K562 (cell line): ENCODE measurements around the gene FITM1. TPM values are rescaled to one million over a fixed set of nuclear protein-coding genes. Genes with fewer than 3 reads are reported as not detected.

ENCODE experiments used
- ATAC-seq: fragments of 200-7000 bp; cut with Tn5 transposase; 3 replicates; pipeline ENCODE4 v1.9.1; 2020; ENCODE audit warnings: moderate library complexity
- BruUV-seq: library from RNA; stranded (reverse); fragments of 400-500 nt; replicated peaks from 2 replicates; lab custom pipeline; 2021; lab: Mats Ljungman, UMichigan
- CTCF ChIA-PET: fragments of 300-600 bp; formaldehyde crosslinking; extraction: SDS; loops from one replicate; lab custom pipeline; 2021; ENCODE audit warnings: low intra/inter-chr PET ratio; lab: Yijun Ruan, JAX
- POLR2A ChIA-PET: fragments of 300-600, 350-650 bp; sonication (Branson Sonifier 250); formaldehyde crosslinking; extraction: SDS; loops from one replicate; lab custom pipeline; 2021; ENCODE audit warnings: antibody characterized with exemption, inconsistent platforms; lab: Yijun Ruan, JAX
- DNase-seq, 4 experiments: peaks; one replicate each; pipeline versions ENCODE4 v3.0.0 to v3.0.0-alpha.2; 2011 to 2018; ENCODE audit warnings: low spot score in 3 of 4, mixed read lengths in 3 of 4; ENCODE audit errors: extremely low read depth in 1 of 4
- FAIRE-seq: peaks from 2 replicates; lab custom pipeline; 2011; peaks lifted over from hg19 to GRCh38; lab: Jason Lieb, UNC
- H2AFZ ChIP-seq: 2 replicates; pipeline ENCODE4 v1.6.0; 2011; ENCODE audit warnings: low read depth, low read length, control low read depth, inconsistent platforms
- H3K27ac ChIP-seq: fragments of 200-600 bp; 3 replicates; pipeline ENCODE4 v1.8.0; 2011; ENCODE audit warnings: low read depth, mild to moderate bottlenecking, control low read depth, inconsistent platforms, low read length, moderate library complexity, mixed read lengths; ENCODE audit errors: extremely low read depth
- H3K27me3 ChIP-seq, 2 experiments: fragments of 300-600 bp in 1 of 2; 2 replicates in 1 of 2; 3 replicates in 1 of 2; pipeline versions ENCODE4 v1.6.0 to v1.8.0; 2011; ENCODE audit warnings: inconsistent platforms in 2 of 2, low read length in 2 of 2, mild to moderate bottlenecking in 1 of 2, mixed read lengths in 1 of 2, moderate library complexity in 1 of 2; ENCODE audit not compliant: control insufficient read depth in 2 of 2, insufficient read depth in 2 of 2
- H3K36me3 ChIP-seq: fragments of 300-600 bp; 3 replicates; pipeline ENCODE4 v1.8.0; 2011; ENCODE audit warnings: mild to moderate bottlenecking, low read length, inconsistent platforms; ENCODE audit not compliant: control insufficient read depth, insufficient read depth
- H3K4me1 ChIP-seq, 2 experiments: fragments of 200-600 bp in 1 of 2; replicated peaks in 1 of 2; 2 replicates in 1 of 2; 3 replicates in 1 of 2; pipeline versions ENCODE4 v1.5.1 to v1.8.0; 2011; ENCODE audit warnings: inconsistent platforms in 2 of 2, low read length in 2 of 2, mild to moderate bottlenecking in 1 of 2, mixed read lengths in 1 of 2, moderate library complexity in 1 of 2; ENCODE audit not compliant: control insufficient read depth in 2 of 2, insufficient read depth in 2 of 2
- H3K4me2 ChIP-seq: 2 replicates; pipeline ENCODE4 v1.6.1; 2011; ENCODE audit warnings: low read length, control low read depth, inconsistent platforms, mixed read lengths; ENCODE audit not compliant: insufficient read depth
- H3K4me3 ChIP-seq: fragments of 200-600 bp; sonication (generic), shearing (Covaris generic); 2 replicates; pipeline ENCODE4 v1.5.1; 2016; ENCODE audit warnings: control low read depth, inconsistent platforms
- H3K79me2 ChIP-seq: fragments of 200-600 bp; 3 replicates; pipeline ENCODE4 v1.8.0; 2011; ENCODE audit warnings: low read length, inconsistent platforms; ENCODE audit not compliant: control insufficient read depth, insufficient read depth
- H3K9ac ChIP-seq, 2 experiments: 2 replicates each; pipeline versions ENCODE4 v1.6.0 to v1.6.1; 2011; ENCODE audit warnings: low read depth in 2 of 2, low read length in 2 of 2, control low read depth in 1 of 2, inconsistent platforms in 1 of 2, mild to moderate bottlenecking in 1 of 2, mixed read lengths in 1 of 2; ENCODE audit not compliant: insufficient read depth in 1 of 2
- H3K9me1 ChIP-seq: one replicate; pipeline ENCODE4 v1.6.0; 2011; ENCODE audit warnings: inconsistent platforms, mild to moderate bottlenecking, low read length, moderate library complexity; ENCODE audit not compliant: control insufficient read depth, insufficient read depth
- H3K9me3 ChIP-seq: replicated peaks from 2 replicates; pipeline ENCODE4 v1.5.1; 2011; ENCODE audit warnings: low read depth, low read length, inconsistent platforms; ENCODE audit not compliant: control insufficient read depth, insufficient read depth
- H4K20me1 ChIP-seq: replicated peaks from 2 replicates; pipeline ENCODE4 v1.6.1; 2011; ENCODE audit warnings: low read length, inconsistent platforms, mixed read lengths; ENCODE audit not compliant: control insufficient read depth, insufficient read depth
- EZH2 ChIP-seq: IDR thresholded peaks from 2 replicates; pipeline ENCODE4 v1.6.1; 2012; ENCODE audit warnings: low read depth, mild to moderate bottlenecking, inconsistent platforms, low read length, borderline replicate concordance
- RFX1 ChIP-seq: fragments of 450-650 bp; IDR thresholded peaks from 2 replicates; pipeline ENCODE4 v1.6.1; 2016; ENCODE audit warnings: mild to moderate bottlenecking, moderate library complexity
- ZNF584 ChIP-seq: fragments of 200-800 bp; sonication (Bioruptor generic); IDR thresholded peaks from 2 replicates; pipeline ENCODE4 v1.6.1; 2016; ENCODE audit warnings: low read depth, mild to moderate bottlenecking, missing genetic modification characterization, missing compliant biosample characterization
- WGBS: fragments of 100-300 bp; shearing (Covaris generic); methylation state at CpG from one replicate; pipeline ENCODE4 v1.1.6; 2016; ENCODE audit warnings: low coverage, mixed read lengths; ENCODE audit not compliant: insufficient coverage; ENCODE audit errors: missing lambda C conversion rate; 5-methylcytosine and 5-hydroxymethylcytosine counted together
- in situ Hi-C: fragments of 300-500 bp; cut with MboI; formaldehyde crosslinking; loops from 4 replicates; pipeline ENCODE4 v1.15.0; 2018; ENCODE audit warnings: inconsistent platforms, mixed read lengths
- intact Hi-C: fragments of 100-400 bp; cut with micrococcal nuclease; formaldehyde crosslinking; loops from 2 replicates; pipeline ENCODE4 v1.14.2; 2022
- polyA plus RNA-seq, 8 experiments: library from polyadenylated mRNA; depleted of rRNA in 4 of 8; stranded (reverse) in 5 of 8; unstranded in 3 of 8; fragments of >200 nt; fragmentation: Nextera tagmentation in 2 of 8; fragmentation: Illumina TruSeq in 1 of 8; extraction: Ambion mirVana in 2 of 8; extraction: Trizol in 1 of 8; gene quantifications; 2 replicates each; pipeline versions ENCODE4 v1.2.1 to v1.2.3, GENCODE V29; 2011 to 2014; ENCODE audit warnings: inconsistent platforms in 1 of 8, missing spikeins in 1 of 8
- total RNA-seq, 7 experiments: library from RNA; depleted of rRNA in 6 of 7; stranded (reverse); fragments of >200 nt in 6 of 7; fragmentation: Illumina TruSeq in 2 of 7; extraction: Trizol in 2 of 7; gene quantifications; 2 replicates each; pipeline versions ENCODE4 v1.2.1 to v1.2.3, GENCODE V29; 2011 to 2021; ENCODE audit warnings: low replicate concordance in 1 of 7
- TF ChIP-seq, protein P1 (sequence below): sonication (generic); formaldehyde crosslinking; IDR thresholded peaks from 2 replicates; pipeline ENCODE4 v1.8.1; 2023; ENCODE audit warnings: mild to moderate bottlenecking, missing genetic modification reagents
- TF ChIP-seq, protein P2 (sequence below): fragments of 450-650 bp; IDR thresholded peaks from 2 replicates; pipeline ENCODE4 v1.6.1; 2017; ENCODE audit warnings: antibody characterized with exemption, mild to moderate bottlenecking

The FITM1 gene
- total and polyA plus RNA-seq, 9 of the 15 experiments (the other 6 are each of a cell fraction or from before 2014, with no cell fraction given), result 0.09 to 0.20 TPM; not detected in 7

DNA sequence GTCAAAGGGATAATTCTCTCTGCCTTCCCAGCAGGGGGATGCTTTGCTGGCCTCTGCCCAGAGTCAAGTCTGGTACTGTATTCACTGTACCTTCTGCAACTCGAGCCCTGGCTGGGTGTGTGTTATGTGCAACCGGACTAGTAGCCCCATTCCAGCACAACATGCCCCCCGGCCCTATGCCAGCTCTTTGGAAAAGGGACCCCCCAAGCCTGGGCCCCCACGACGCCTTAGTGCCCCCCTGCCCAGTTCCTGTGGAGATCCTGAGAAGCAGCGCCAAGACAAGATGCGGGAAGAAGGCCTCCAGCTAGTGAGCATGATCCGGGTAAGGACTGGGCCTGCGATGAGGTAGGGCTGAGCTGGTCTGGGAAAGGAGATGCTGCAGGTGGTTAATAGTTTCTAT lies 20.1 kb downstream of the FITM1 start (continued):
- TF ChIP-seq, protein P1, sequence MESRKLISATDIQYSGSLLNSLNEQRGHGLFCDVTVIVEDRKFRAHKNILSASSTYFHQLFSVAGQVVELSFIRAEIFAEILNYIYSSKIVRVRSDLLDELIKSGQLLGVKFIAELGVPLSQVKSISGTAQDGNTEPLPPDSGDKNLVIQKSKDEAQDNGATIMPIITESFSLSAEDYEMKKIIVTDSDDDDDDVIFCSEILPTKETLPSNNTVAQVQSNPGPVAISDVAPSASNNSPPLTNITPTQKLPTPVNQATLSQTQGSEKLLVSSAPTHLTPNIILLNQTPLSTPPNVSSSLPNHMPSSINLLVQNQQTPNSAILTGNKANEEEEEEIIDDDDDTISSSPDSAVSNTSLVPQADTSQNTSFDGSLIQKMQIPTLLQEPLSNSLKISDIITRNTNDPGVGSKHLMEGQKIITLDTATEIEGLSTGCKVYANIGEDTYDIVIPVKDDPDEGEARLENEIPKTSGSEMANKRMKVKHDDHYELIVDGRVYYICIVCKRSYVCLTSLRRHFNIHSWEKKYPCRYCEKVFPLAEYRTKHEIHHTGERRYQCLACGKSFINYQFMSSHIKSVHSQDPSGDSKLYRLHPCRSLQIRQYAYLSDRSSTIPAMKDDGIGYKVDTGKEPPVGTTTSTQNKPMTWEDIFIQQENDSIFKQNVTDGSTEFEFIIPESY (CRISPR knock-in tag), result no peak
- TF ChIP-seq EZH2, result no peak
- TF ChIP-seq ZNF584 (CRISPR knock-in tag), result no peak

DNA sequence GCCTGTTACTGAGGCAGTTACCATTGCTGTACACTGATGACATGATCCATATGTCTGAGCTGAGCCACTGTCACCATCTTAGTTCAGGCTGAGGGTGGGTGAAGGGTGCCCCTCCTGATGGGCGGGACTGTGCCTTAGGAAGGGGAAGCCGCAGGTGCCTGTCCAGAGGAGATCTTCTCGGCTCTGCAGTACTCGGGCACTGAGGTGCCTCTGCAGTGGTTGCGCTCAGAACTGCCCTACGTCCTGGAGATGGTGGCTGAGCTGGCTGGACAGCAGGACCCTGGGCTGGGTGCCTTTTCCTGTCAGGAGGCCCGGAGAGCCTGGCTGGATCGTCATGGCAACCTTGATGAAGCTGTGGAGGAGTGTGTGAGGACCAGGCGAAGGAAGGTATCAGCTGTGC lies 20.5 kb downstream of the FITM1 start:
- ChIA-PET POLR2A (interaction anchor here (1.1 to 1.2 kb wide), 2 partner anchors 10 to 14 kb away, joined by 3 to 4 read pairs; partner anchors contain the start of gene IRF9), CTCF (no interaction called here)
- Histone ChIP-seq H3K27ac (no peak overlapping the region), H3K4me2 (no peak overlapping the region), H3K9ac (no peak overlapping the region), H3K9me3 (no peaks in the 10 kb centered on the region), H3K27me3 (no peaks in the 10 kb centered on the region), H3K36me3 (peaks cover 59% of the 10 kb centered on the region; the same call in 2 of the 3 replicates), H3K79me2 (peaks cover 19% of the 10 kb centered on the region), H4K20me1 (no peaks in the 10 kb centered on the region), H3K4me1 (peaks cover 6 to 24% of the 10 kb centered on the region in 2 experiments; a peak in 4 of 5 replicates), H3K4me3 (no peak overlapping the region), H3K9me1 (no peaks in the 10 kb centered on the region), H2AFZ (no peak overlapping the region)
- DNase-seq, result no peak
- BruUV-seq, result no TSS peak
- ATAC-seq, result no peak
- no peak for FAIRE-seq
- in situ Hi-C loops (no loop called here), intact Hi-C loops (no loop called here)
- WGBS, result 96% methylated on average over 9 of the region's 9 CpGs
- peak; percentile 51 for TF ChIP-seq RFX1
- TF ChIP-seq, protein P2, sequence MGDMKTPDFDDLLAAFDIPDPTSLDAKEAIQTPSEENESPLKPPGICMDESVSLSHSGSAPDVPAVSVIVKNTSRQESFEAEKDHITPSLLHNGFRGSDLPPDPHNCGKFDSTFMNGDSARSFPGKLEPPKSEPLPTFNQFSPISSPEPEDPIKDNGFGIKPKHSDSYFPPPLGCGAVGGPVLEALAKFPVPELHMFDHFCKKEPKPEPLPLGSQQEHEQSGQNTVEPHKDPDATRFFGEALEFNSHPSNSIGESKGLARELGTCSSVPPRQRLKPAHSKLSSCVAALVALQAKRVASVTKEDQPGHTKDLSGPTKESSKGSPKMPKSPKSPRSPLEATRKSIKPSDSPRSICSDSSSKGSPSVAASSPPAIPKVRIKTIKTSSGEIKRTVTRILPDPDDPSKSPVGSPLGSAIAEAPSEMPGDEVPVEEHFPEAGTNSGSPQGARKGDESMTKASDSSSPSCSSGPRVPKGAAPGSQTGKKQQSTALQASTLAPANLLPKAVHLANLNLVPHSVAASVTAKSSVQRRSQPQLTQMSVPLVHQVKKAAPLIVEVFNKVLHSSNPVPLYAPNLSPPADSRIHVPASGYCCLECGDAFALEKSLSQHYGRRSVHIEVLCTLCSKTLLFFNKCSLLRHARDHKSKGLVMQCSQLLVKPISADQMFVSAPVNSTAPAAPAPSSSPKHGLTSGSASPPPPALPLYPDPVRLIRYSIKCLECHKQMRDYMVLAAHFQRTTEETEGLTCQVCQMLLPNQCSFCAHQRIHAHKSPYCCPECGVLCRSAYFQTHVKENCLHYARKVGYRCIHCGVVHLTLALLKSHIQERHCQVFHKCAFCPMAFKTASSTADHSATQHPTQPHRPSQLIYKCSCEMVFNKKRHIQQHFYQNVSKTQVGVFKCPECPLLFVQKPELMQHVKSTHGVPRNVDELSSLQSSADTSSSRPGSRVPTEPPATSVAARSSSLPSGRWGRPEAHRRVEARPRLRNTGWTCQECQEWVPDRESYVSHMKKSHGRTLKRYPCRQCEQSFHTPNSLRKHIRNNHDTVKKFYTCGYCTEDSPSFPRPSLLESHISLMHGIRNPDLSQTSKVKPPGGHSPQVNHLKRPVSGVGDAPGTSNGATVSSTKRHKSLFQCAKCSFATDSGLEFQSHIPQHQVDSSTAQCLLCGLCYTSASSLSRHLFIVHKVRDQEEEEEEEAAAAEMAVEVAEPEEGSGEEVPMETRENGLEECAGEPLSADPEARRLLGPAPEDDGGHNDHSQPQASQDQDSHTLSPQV, result no peak
